Measurements from ENCODE around the gene BEST2.

GRCh38 chr19:12783849-12784393, 32.3 kb downstream of the BEST2 start:
- TF ChIP-seq CTCF (IDR thresholded peaks at IDR 0.05; ENCODE audit: low read length) = no peak
- TF ChIP-seq EZH2phosphoT487 (IDR thresholded peaks at IDR 0.05; ENCODE audit: low read length) = no peak

All from MM.1S (cell line).